ENCODE results near the gene SESN3.
"Not testable (repeated sequence)": the region's sequence is repeated elsewhere in the genome, so short reads cannot be mapped to it uniquely, and the experiment has no call there.

SESN3 gene, protein sequence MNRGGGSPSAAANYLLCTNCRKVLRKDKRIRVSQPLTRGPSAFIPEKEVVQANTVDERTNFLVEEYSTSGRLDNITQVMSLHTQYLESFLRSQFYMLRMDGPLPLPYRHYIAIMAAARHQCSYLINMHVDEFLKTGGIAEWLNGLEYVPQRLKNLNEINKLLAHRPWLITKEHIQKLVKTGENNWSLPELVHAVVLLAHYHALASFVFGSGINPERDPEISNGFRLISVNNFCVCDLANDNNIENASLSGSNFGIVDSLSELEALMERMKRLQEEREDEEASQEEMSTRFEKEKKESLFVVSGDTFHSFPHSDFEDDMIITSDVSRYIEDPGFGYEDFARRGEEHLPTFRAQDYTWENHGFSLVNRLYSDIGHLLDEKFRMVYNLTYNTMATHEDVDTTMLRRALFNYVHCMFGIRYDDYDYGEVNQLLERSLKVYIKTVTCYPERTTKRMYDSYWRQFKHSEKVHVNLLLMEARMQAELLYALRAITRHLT

DNA sequence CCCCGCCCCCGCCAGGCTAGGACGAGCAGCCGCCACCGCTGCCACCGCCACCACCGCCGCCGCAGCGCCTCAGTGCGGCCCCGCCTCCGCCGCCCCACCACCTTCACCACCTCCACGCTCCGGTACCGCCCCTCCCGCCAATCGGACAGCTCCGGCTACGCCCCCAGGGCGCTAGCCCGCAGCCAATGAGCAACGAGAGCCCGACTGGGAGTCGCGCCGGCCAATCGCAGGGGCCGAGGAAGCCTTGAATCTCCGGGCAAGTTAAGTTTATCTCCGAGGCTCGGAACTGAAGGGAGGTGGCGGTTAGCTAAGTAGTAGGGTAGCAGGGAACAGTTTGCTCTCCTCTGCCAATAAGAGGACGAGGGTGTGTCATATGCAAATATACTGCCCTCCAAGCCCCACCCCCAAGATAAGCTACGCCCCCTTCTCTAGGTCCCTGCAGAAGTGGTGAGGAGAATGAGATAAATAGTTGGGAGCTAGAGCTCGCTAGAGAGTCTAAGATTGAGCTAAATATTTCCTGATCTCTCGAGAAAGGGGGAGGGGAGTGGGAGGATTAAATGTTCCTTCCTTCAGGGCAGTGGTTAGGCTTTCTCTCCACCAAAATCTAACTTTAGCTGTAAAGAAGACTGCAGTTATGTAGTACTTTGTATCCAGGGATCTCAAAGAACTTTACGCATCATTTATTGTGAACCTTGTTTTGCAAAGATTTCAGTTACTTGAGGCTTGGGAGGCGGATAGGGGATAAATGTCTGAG is at the start of gene SESN3:
TSS of gene SESN3 (minus strand) at position 76 of the 754 bp plus-strand sequence. CDS start 342 bp downstream, outside the sequence.
- peak; percentile 98 for DNase-seq

DNA sequence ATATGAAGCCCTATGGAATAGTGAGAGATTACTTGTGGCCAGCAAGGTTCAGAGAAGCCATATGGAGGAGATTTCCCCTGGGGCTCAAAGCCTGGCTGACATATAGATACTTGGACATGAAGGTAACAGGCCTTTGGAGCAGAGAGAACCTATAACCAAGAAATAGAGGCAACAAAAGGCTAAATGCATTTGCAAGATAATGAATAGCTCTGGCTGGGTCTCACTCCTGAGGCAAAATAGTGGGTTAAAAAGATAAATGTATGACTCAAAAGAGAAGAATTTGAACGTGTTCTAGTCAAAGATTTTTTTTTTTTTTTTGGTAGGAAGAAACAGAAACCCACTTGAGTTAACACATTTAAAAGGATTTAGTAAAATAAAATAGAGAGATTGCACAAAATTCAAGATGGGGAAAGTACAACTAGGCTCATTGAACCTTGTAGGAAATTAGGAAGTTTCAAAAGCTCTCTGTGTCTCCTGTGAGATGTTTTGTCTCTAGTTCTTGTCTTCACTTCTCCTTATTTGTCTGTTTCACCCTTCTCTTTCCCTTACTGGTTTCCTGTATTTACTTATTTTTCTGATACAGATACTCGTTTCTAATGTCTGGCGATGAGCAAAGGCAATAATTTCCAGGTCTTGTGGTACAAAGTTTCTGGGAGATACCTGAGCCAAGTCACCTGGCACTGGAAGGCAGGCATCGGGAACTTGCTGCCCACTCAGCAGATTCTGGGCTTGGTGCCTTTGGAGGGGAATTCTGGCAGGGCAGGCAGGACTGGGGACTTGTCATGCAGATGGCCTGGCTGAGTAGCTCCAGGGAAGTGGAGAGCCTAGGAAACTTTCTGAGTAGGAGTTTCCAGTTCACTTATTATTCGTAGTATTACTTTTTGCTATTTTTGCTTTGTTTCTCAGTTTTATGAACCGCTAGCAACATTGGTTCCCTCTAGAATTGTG is 49.2 kb upstream of the SESN3 start:
- no peak for DNase-seq

DNA sequence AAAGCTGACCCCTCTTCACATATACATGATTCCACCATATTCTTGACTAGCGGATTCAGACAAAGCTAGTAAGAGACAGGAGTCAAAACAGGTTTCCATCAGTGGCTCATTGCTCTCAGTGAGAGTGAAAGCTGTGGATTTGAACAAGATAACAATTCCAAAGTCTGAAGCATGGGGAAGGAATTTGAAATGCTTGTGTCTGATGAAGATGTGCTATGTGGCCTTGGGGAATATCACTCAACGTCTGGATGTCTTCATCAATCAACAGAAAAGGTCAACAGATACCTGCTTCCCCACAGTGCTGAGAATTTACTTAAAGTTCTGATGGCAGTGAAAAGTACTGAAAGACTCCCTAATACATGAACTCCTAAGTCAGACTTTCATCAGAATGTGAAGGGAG is 46.9 kb upstream of the SESN3 start:
- DNase-seq = no peak

DNA sequence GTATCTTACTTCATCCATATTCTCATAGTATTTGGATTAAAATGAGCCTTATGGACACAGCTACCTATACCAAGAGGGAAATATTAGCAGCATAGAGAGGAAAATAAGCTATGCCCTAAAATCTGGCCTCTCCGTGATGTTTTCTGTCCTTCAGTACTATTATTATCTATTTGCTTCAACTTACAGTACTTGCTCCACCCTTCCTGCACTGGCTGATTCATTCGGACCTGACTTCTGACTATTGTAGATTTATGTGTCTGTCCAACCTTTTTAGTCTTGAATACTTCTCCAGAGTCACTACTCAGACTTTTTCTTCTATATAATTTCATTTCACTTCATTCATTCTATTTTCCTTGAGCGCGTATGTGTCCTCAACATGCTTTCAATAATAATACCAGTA is 45.1 kb upstream of the SESN3 start:
- no peak for DNase-seq

DNA sequence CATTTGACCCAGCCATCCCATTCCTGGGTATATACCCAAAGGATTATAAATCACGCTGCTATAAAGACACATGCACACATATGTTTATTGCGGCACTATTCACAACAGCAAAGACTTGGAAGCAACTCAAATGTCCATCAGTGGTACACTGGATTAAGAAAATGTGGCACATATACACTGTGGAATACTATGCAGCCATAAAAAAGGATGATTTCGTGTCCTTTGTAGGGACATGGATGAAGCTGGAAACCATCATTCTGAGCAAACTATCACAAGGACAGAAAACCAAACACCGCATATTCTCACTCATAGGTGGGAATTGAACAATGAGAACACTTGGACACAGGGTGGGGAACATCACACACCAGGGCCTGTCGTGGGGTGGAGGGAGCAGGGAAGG is 42.6 kb upstream of the SESN3 start:
- not testable (repeated sequence) for DNase-seq

DNA sequence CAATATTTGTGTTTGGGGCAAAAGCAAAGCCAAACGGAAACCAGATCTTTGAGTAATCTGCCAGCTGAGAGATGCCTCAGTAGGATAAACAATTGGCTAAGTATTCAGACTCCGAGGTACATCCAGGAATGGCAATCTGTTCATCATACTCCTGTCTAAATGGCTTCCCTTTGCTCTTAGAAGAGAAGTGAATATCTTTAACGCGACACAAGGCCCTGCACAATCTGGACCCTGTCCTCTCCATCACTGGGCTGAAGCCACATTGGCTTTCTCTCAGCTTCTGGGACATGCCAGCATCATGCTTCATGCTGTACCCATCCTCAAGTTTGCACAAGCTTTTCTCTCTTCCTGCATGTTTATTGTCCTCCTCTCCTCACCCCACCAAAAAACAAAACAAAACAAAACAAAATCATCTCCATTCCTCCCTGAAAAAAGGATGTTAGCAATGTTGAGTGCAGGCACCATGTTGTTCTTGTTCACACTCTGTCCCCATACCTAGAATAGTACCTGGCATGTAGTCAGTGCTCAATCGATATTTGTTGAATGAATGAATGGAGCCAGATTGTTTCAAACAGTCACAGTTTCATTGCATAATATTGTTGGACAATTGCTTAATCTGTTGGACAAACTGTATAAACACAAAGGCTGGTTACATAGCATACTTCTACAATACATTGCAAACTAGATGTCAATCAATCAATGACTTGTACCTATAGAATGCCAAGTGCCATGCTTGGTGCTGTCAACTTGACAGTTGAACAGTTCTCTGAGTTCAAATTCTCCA is 38.2 kb upstream of the SESN3 start:
- no peak for DNase-seq

DNA sequence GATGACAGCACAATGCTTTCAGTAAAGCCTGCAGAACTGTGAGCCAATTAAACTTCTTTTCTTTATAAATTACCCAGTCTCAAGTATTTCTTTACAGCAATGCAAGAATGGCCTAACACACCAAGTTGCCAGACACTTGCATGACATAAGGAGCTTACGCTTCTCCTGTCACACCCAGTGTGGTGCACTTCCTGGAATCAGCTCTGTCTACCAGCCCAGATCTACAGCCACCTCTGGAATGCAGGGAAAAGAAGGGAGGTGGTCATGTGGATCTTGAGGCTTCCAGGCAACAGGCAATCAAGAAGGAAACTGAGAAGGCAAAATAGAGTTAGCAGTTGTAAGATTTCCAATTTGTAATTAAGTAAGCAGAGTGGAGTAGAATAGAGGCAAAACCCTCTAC is 37.4 kb upstream of the SESN3 start:
- DNase-seq = no peak

DNA sequence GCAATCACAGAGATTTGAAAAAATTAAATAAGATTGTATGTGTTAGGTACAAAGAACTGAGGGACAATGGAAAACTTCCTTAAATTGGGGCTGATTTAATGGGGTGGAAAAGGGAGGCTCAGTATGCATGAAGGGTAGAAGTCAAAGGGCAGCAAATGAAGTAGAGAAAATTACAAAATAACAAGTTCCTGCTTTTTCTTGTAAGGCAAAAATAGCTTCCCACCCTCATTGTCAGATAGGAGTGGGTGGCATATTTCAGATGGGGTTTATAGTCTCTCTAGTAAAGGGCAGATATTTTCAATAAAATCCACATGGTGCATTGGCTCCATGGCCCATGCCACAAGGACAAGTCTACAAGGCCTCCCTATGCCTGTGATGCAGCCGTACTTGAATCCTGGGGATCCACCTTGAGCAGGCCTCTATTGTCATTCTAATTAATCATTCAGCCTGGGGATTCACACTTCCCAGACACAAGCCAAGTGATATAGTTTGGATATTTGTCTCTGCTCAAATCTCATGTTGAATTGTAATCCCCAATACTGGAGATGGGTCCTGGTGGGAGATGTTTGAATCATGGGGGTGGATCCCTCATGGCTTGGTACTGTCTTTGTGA is 36.7 kb upstream of the SESN3 start:
- DNase-seq = no peak

DNA sequence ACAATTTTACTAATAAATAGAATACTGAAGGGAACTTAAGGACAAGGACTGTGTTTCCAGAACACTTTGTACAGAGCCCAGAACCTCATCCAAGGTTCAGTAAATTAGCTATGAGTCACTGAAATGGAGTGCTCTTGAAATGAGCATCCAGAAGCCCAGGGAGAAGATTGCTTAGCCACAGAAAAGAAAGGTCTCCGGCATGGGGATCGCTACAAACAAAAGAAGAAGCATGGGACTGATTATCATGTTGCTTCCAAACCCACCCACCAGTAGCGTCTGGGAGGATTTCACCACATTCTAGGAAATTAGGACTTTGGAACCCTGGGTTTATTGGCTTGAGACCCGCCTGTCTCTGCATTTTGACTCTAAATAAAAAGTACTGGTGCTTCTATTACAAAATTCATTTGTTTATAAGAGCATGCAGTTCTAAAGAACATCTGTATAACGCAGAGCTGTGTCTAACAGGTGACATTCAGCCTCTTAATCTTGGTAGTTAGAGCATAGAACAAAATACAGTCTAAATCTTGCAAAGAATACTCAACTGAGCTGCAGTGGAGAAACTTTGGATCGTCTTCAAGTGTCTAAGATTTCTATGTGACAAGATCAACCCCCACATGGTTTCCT is 35.9 kb upstream of the SESN3 start:
- no peak for DNase-seq

DNA sequence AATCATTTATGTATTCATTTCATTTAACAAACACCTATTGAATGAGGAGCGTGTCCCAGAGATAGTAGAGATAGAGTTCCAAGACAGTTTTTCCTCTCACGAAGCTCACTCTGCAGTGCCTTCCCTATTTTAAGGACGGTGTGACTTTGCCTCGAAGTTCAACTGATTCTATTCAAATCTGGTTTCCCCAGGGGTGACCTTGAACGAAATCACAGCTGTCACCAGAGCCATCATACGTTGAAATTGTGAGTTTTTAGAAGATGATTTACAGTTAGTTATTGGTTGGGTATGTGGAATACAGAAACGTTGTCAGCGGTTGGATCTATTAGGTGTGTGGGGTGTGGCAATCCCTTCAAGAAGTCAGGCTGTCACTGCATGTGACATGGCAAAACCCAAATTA is 33.9 kb upstream of the SESN3 start:
- DNase-seq = no peak

DNA sequence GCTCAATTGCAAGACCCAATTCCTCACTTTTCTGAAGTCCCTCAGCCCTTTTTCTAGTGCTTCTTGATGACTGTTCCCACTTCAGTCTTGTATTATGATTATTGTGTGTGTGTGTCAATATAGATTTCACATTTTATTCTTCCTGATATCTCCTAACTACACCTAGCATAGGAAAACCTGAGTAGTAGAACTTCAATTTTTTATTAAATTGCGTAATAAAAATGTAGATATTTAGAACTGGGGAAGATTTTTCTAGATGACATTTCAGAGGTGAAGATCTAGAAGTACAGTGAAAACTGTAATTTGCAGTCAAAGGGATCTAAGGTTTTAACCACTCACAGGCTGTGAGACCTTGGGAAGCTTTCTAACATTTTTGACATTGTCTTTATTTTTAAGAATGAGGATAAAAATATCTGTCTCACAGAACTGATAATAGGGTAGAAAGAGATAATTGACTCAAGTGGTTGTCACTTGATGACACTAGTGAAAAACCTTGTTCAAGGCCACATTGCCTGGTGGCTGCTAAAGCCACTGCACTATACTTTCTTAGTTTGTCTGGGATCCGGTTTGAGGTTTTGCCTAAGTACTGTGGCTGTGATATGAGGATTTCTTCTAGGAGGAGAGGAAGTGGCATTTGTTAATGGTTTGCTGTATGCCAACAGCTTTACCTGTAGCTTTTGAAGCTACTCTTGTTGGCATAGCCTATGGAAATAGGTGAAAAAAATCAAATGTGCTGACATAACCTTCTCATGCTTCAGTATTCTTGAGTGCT is 32.2 kb upstream of the SESN3 start:
- no peak for DNase-seq

DNA sequence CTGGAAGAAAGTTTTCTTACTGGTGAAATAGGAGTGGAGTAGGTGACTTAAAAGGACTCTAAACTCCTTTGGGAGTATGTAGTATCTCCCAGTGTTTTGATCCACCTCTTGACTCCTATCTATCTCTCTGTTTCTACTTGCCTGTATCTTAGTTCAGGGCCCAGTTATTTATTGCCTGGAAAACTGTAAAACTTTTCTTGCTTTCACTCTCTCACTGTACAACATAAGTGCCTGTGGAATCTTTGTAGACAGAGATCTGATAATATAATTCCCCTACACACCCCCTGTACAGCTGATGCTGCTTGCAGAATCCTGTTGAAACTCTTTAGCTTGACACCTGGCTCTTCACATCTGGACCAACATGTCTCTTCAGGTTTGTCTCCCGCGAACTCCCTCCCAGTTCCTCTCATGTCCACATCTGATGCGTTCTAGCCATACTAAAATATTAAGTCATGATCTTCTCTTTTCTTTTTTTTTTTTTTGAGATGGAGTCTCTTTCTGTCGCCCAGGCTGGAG is 26.5 kb upstream of the SESN3 start:
- no peak for DNase-seq

DNA sequence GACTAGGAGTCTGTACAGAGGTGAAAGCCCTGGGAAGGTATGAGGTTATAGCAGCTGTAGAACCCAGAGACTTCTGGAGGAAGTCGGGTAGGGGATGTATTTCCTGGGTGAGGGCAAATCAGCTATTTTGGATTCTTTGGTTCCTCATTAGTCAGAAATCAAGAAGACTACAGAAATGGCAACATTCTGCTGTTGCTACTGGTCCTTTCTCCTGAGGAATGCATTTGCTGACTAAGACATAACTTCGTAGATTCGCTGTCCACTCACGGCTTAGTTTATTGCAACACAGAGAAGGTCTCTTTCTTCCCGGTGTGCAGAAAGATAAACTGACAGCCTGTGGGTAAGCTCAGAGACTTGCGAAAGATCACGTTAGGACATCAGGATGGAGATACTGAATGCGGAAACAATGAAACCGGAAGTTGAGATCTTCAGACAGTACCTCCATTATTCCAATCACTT is 25.3 kb upstream of the SESN3 start:
- peak; percentile 80 for DNase-seq

DNA sequence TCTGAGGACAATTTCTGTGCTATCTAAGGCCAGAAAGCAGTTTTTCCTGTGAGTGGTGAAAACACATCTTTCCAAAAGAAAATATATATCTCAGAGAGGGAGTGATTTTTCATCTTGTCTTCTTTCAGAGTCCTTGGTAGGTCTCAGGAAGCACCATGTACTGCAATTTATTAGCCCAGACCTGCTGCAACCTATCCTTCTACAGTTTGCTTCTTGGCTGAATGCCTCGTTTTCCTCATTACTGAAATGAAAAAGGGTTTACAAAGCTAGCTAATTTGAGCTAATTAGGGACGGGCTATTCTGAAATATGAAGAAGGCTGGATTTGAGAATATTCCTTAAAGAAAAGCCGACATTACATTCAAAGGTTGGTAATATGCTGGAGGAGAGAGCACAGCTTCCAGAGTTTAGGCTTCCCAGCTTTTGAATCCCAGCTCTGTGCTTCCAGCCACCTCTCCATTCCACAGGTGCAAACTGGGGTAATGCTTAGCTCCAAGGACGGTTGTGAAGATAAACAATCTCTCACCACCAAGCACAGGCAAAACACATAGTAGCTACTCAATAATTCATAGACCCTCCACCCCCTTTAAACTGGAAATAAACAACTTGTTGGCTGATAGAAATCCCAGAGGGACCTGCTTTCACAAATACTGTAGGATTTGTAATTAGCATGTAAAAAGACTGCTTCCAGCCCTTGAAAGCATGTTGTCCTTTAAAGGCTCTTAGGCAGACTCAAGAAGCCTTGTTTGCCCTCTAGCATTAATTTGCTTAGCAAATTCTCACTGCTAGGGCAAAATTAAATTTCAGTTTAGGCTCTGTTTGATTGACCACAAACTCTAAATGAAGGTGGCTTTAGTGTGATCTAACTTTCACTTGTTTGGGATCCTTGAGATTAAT is 24.5 kb upstream of the SESN3 start:
- DNase-seq = no peak

DNA sequence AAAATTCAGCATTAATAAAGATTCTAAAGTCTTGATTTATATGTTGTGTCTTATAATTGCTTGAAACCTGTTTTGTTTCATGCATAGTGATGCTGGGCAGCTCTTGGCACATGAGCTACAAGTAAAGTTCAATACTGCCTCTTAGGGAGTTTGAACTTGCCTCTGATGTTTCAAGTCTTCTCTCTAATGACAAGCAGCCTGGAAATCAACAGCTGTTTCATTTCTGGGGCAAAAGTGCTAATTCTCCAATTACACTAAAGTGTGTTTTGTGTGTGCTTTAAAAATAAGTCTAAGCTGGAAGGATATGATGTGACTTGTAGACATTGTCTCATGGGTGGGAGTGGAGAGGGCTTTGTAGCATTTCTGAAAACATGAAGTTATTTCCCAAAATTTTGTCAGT is 23.7 kb upstream of the SESN3 start:
- no peak for DNase-seq

DNA sequence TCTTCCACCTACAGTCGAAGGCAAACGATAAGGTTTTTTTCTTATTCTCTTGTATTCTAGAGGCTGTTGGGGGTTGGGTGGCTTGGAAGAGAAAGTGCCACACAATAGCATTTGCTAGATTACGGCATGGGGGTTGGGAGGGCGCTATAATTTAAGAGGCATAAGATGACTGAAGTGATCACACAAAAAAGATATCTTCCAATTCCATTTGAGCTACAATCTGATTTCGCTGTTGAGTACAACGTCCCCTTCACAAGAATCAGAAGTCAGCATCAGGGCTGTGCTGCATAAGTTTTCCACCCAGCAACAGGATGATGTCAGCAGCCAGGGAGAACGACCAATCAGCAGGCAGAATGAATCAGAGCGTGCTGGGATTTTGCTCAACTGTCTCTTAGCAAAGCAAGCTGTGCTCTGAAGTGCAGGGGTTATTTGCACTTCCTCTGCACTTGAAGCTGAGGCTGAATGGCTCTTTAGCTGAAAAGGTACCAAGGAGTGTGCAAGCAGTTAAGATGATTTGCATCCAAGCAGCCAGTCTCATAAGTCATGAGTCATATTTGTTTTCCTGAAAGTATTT is 23.2 kb upstream of the SESN3 start:
- DNase-seq = peak; percentile 61

DNA sequence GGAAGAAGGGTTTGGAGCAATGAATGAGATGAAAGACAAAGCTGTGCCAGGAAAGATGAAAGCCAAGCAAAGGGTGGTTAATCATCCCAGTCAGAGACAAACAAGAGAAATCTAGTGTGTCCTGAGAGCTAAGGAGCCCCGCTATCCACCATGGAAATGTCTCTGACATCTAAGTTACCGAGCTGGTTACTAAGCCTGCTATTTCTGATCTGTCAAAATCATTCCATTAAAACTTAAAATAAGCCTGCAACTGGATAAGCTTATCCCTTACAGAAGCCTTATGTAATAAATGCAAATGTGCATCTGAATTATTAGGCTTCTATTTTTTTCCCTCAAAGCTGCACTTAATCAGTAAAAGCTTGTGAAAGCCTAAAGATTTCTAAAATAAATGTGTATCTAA is 22.1 kb upstream of the SESN3 start:
- DNase-seq = no peak

DNA sequence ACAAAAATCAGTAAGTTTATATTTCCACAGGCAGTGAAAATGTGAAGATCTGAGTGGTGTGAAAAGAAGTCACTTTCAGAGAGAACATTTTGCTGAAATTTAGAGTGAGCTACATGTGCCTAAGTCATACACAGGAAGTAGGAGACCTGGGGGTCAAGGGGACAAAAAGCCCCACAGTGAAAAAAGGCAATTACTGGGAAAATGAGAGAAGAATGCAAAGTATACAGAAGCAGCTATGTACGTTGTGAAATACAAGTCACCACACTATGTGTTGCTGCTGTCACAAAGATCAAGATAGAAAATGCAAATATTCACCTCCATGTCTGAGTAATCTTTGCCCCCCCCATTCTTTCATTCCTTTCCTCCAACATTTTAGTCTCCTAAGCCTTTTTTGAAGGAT is 21.6 kb upstream of the SESN3 start:
- DNase-seq = no peak

DNA sequence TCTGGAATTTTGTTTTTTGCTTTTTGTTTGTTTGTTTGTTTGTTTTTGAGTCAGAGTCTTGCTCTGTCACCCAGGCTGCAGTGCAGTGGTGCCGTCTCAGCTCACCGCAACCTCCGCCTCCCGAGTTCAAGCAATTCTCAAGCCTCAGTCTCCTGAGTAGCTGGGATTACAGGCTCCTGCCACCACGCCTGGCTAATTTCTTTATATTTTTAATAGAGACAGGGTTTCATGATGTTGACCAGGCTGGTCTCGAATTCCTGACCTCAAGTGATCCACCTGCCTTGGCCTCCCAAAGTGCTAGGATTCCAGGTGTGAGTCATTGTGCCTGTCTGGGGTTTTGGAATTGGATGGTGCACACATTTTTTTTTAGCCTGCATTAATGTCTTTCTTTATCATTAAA is 20.9 kb upstream of the SESN3 start:
- DNase-seq = not testable (repeated sequence)
